ENCODE data around the gene ITGA6. TPM values are rescaled to one million over a fixed set of nuclear protein-coding genes. Genes with fewer than 3 reads are reported as not detected.
A peak's percentile ranks its signal among the peaks of the same experiment; 100 is the strongest.
"Not testable (repeated sequence)": the region's sequence is repeated elsewhere in the genome, so short reads cannot be mapped to it uniquely, and the experiment has no call there.

Gene ITGA6
- total and polyA plus RNA-seq, 2 donors (not counting 1 experiment from before 2014, with no cell fraction given): 6.4 to 19.8 TPM

DNA sequence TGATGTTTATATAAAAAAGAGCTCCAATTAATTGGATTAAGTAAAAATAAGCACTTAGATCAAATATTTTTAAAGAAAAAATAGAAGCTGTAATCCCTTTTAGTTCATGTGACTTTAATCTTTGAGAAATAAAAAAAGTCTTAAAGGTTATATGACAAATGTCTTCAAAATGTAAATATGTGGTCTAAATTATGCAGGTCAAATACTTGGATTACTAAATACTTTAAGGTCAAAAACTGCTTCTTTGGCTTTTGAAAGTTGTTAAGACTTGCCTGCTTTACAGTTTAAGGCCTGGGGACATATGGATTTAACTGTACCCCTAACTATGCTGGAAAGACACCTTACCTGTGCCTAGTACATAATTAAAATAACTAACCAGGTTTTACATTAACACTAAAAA is 113.0 kb downstream of the ITGA6 start:
- no peak overlapping the region for H3K27ac ChIP-seq (ENCODE audit: insufficient read depth, low read length)
- H3K4me1 ChIP-seq (ENCODE audit: control insufficient read depth, extremely low read depth, insufficient read depth, low read length): no peaks in the 10 kb centered on the region
- H3K9me3 ChIP-seq (ENCODE audit: control insufficient read depth, insufficient read depth, low read depth, low read length): no peaks in the 10 kb centered on the region
- H3K27me3 ChIP-seq (ENCODE audit: control insufficient read depth, insufficient read depth, low read length): no peaks in the 10 kb centered on the region
- H3K4me3 ChIP-seq (replicated peaks in 1 of 4; ENCODE audit: control extremely low read depth in 1 of 4, insufficient read depth in 1 of 4, low read depth in 3 of 4, low read length in 4 of 4): no peak overlapping the region
- DNase-seq (ENCODE audit: low read depth in 2 of 2): peak; percentile 12 to 14
- no peak overlapping the region for H2AFZ ChIP-seq (ENCODE audit: low read length)
- no peaks in the 10 kb centered on the region for H4K20me1 ChIP-seq (ENCODE audit: control insufficient read depth, extremely low read depth, insufficient read depth, low read length)
- no peaks in the 10 kb centered on the region for H3K36me3 ChIP-seq (ENCODE audit: control insufficient read depth, insufficient read depth, low read length)
- no peak overlapping the region for H3K9ac ChIP-seq (ENCODE audit: insufficient read depth, low read length)
- no peak for TF ChIP-seq EZH2 (IDR thresholded peaks at IDR 0.05; ENCODE audit: low read length, missing control alignments)
- TF ChIP-seq, protein P1, sequence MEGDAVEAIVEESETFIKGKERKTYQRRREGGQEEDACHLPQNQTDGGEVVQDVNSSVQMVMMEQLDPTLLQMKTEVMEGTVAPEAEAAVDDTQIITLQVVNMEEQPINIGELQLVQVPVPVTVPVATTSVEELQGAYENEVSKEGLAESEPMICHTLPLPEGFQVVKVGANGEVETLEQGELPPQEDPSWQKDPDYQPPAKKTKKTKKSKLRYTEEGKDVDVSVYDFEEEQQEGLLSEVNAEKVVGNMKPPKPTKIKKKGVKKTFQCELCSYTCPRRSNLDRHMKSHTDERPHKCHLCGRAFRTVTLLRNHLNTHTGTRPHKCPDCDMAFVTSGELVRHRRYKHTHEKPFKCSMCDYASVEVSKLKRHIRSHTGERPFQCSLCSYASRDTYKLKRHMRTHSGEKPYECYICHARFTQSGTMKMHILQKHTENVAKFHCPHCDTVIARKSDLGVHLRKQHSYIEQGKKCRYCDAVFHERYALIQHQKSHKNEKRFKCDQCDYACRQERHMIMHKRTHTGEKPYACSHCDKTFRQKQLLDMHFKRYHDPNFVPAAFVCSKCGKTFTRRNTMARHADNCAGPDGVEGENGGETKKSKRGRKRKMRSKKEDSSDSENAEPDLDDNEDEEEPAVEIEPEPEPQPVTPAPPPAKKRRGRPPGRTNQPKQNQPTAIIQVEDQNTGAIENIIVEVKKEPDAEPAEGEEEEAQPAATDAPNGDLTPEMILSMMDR (conservative IDR thresholded peaks at IDR 0.05 in 1 of 2, IDR thresholded peaks at IDR 0.05 in 1 of 2; ENCODE audit: low read depth in 1 of 2, low read length in 2 of 2): no peak
- H3K79me2 ChIP-seq (ENCODE audit: control insufficient read depth, insufficient read depth, low read length): no peaks in the 10 kb centered on the region
- H3K4me2 ChIP-seq (ENCODE audit: extremely low read depth, insufficient read depth, low read length): no peak overlapping the region

DNA sequence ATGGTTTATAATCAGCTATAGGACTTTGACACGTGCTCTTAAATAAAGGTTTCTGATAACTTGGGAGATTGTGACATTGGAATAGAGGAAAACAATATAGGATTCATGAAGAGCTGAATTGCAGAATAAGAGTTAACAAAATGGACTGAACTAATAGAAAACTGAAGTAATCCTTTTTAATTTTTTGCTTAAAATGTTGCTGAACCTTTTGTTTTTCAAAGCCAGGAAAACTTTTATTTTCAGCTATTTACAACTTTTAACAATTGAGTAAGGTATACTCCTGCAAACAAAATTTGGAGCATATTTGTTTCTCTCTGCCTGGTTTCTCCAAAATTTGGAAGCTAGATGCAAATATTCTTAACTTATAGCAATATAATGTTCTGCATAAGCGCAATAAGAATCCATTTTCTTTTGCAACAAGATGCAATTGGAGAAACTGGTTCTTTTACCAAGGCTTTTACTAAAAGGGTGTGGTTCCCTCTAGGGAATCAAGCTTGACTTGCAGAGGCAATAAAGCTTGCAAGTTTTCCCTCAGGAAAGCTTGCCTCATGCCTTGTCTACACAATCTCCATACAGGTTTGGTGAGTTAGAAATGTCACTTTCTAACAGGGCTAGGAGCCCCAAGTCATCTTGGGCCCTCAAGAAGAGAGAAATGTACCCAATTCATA is 118.2 kb downstream of the ITGA6 start:
- no peaks in the 10 kb centered on the region for H4K20me1 ChIP-seq (ENCODE audit: control insufficient read depth, extremely low read depth, insufficient read depth, low read length)
- H3K79me2 ChIP-seq (ENCODE audit: control insufficient read depth, insufficient read depth, low read length): no peaks in the 10 kb centered on the region
- no peaks in the 10 kb centered on the region for H3K36me3 ChIP-seq (ENCODE audit: control insufficient read depth, insufficient read depth, low read length)
- H3K4me2 ChIP-seq (ENCODE audit: extremely low read depth, insufficient read depth, low read length): no peak overlapping the region
- no peak overlapping the region for H3K27ac ChIP-seq (ENCODE audit: insufficient read depth, low read length)
- TF ChIP-seq EZH2 (IDR thresholded peaks at IDR 0.05; ENCODE audit: low read length, missing control alignments): no peak
- TF ChIP-seq, protein P1 (conservative IDR thresholded peaks at IDR 0.05 in 1 of 2, IDR thresholded peaks at IDR 0.05 in 1 of 2; ENCODE audit: low read depth in 1 of 2, low read length in 2 of 2): no peak
- H3K9ac ChIP-seq (ENCODE audit: insufficient read depth, low read length): no peak overlapping the region
- no peak overlapping the region for H2AFZ ChIP-seq (ENCODE audit: low read length)
- no peaks in the 10 kb centered on the region for H3K4me1 ChIP-seq (ENCODE audit: control insufficient read depth, extremely low read depth, insufficient read depth, low read length)
- H3K4me3 ChIP-seq (replicated peaks in 1 of 4; ENCODE audit: control extremely low read depth in 1 of 4, insufficient read depth in 1 of 4, low read depth in 3 of 4, low read length in 4 of 4): no peak overlapping the region
- H3K9me3 ChIP-seq (ENCODE audit: control insufficient read depth, insufficient read depth, low read depth, low read length): no peaks in the 10 kb centered on the region
- no peaks in the 10 kb centered on the region for H3K27me3 ChIP-seq (ENCODE audit: control insufficient read depth, insufficient read depth, low read length)
- DNase-seq (ENCODE audit: low read depth in 2 of 2): peak in 1 of 2 donors; percentile 38

DNA sequence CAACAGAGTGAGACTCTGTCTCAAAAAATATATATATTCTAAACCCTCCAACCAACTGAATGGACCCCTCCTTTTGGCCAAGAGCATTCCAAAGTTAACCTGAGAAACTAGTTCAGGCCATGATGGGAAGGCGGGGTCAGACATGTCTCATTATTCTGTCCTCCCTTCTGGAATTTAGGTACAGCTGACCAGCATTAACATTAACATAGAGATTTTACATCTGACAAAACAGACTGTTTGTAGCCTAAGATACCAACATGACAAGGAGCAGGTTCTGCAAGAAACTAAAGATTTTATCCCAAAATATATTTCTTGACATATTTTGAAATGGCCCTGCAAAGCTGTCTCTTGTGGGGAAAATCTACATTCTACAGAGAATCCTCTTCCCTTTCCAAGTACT is 121.7 kb downstream of the ITGA6 start:
- no peaks in the 10 kb centered on the region for H3K9me3 ChIP-seq (ENCODE audit: control insufficient read depth, insufficient read depth, low read depth, low read length)
- no peaks in the 10 kb centered on the region for H3K27me3 ChIP-seq (ENCODE audit: control insufficient read depth, insufficient read depth, low read length)
- H4K20me1 ChIP-seq (ENCODE audit: control insufficient read depth, extremely low read depth, insufficient read depth, low read length): no peaks in the 10 kb centered on the region
- no peaks in the 10 kb centered on the region for H3K79me2 ChIP-seq (ENCODE audit: control insufficient read depth, insufficient read depth, low read length)
- peaks cover 2% of the 10 kb centered on the region for H3K4me1 ChIP-seq (ENCODE audit: control insufficient read depth, extremely low read depth, insufficient read depth, low read length)
- no peak overlapping the region for H2AFZ ChIP-seq (ENCODE audit: low read length)
- H3K4me3 ChIP-seq (replicated peaks in 1 of 4; ENCODE audit: control extremely low read depth in 1 of 4, insufficient read depth in 1 of 4, low read depth in 3 of 4, low read length in 4 of 4): no peak overlapping the region
- no peak overlapping the region for H3K9ac ChIP-seq (ENCODE audit: insufficient read depth, low read length)
- no peak for DNase-seq (ENCODE audit: low read depth in 2 of 2)
- no peak for TF ChIP-seq EZH2 (IDR thresholded peaks at IDR 0.05; ENCODE audit: low read length, missing control alignments)
- TF ChIP-seq, protein P1 (conservative IDR thresholded peaks at IDR 0.05 in 1 of 2, IDR thresholded peaks at IDR 0.05 in 1 of 2; ENCODE audit: low read depth in 1 of 2, low read length in 2 of 2): no peak
- no peaks in the 10 kb centered on the region for H3K36me3 ChIP-seq (ENCODE audit: control insufficient read depth, insufficient read depth, low read length)
- no peak overlapping the region for H3K4me2 ChIP-seq (ENCODE audit: extremely low read depth, insufficient read depth, low read length)
- H3K27ac ChIP-seq (ENCODE audit: insufficient read depth, low read length): no peak overlapping the region

DNA sequence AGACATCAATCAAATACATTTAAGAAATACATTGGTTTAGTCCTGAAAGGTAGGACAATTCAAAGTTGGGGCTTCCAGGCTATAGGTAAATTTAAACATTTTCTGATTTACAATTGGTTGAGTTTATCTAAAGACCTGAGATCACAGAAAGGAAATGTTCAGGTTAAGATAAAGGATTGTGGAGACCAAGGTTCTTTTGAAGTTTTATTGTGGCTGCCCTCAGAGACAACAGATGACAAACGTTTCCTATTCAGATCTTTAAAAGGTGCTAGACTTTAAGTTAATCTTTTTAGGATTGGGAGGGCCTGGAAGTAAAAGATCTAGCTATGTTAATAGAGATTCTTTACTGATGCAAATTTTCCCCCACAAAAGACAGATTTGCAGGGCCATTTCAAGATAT is 122.4 kb downstream of the ITGA6 start:
- not testable (repeated sequence) for H3K27me3 ChIP-seq (ENCODE audit: control insufficient read depth, insufficient read depth, low read length); H3K4me2 ChIP-seq (ENCODE audit: extremely low read depth, insufficient read depth, low read length); H3K9me3 ChIP-seq (ENCODE audit: control insufficient read depth, insufficient read depth, low read depth, low read length); H3K4me1 ChIP-seq (ENCODE audit: control insufficient read depth, extremely low read depth, insufficient read depth, low read length); H4K20me1 ChIP-seq (ENCODE audit: control insufficient read depth, extremely low read depth, insufficient read depth, low read length); H3K4me3 ChIP-seq (replicated peaks in 1 of 4; ENCODE audit: control extremely low read depth in 1 of 4, insufficient read depth in 1 of 4, low read depth in 3 of 4, low read length in 4 of 4); H2AFZ ChIP-seq (ENCODE audit: low read length); DNase-seq (ENCODE audit: low read depth in 2 of 2); H3K27ac ChIP-seq (ENCODE audit: insufficient read depth, low read length); H3K36me3 ChIP-seq (ENCODE audit: control insufficient read depth, insufficient read depth, low read length); H3K9ac ChIP-seq (ENCODE audit: insufficient read depth, low read length); H3K79me2 ChIP-seq (ENCODE audit: control insufficient read depth, insufficient read depth, low read length)

Data from fibroblast of lung (primary cell).